Stimulated activated naive CD8-positive, alpha-beta T cell treated with anti-CD3 and anti-CD28 coated beads, Interleukin-15, amount 100 ng/mL, for 72 hours (primary cell): Measurements from ENCODE around the gene CHAD.
"Not testable (repeated sequence)": the region's sequence is repeated elsewhere in the genome, so short reads cannot be mapped to it uniquely, and the experiment has no call there.

Experiments
- ATAC-seq: fragments of 150-1000 bp; cut with Tn5 transposase; 2 replicates; pipeline ENCODE4 v1.10.0; 2021; ENCODE audit warnings: mild to moderate bottlenecking, moderate library complexity
- DNase-seq, 2 donors: peaks; one replicate each; pipeline ENCODE4 v3.0.0; 2021 to 2022
- H3K27ac Mint-ChIP-seq, 2 donors: one replicate each; pipeline ENCODE4 v1.8.0; 2022; ENCODE audit warnings: mild to moderate bottlenecking in 2 of 2, mixed read lengths in 2 of 2, moderate library complexity in 2 of 2
- H3K27me3 Mint-ChIP-seq: one replicate; pipeline ENCODE4 v1.8.0; 2022; ENCODE audit warnings: mixed read lengths
- H3K4me1 Mint-ChIP-seq: one replicate; pipeline ENCODE4 v1.8.0; 2022; ENCODE audit warnings: mild to moderate bottlenecking, mixed read lengths
- H3K4me3 Mint-ChIP-seq, 2 donors: one replicate each; pipeline ENCODE4 v1.8.0; 2022; ENCODE audit warnings: mild to moderate bottlenecking in 2 of 2, mixed read lengths in 2 of 2, moderate library complexity in 1 of 2
- H3K9me3 Mint-ChIP-seq, 2 donors: one replicate each; pipeline ENCODE4 v1.8.0; 2022; ENCODE audit warnings: mixed read lengths in 2 of 2

Gene CHAD

DNA sequence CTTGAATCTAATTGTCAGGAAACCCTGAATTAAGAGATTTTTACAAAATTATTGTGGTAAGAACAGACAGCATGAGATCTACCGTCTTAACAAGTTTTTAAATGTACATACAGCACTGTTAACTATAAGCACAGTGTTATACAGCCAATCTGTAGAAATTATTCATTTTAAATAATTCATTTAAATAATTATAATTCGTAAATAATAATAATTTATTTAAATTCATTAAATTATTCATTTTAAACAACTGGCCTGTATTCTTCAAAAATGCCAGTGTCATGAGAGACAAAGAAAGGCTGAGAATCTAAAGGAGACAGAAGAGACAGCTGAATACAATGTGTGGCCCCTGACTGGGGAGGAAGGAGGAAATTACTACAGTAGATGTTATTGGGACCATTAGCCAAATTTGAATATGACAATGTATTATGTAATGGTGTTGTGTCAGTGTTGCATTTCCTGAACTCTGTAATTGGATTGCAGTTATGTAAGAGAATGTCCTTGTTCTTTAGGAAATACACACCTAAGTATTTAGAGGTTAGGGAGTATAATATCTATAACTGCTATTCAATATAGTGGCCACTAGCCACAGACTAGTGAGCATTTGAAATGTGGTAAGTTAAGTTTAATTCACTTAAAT is 12.3 kb upstream of the CHAD start:
- DNase-seq = no peak
- Mint-ChIP-seq H3K9me3 (no peaks in the 10 kb centered on the region), H3K4me1 (peaks cover 38% of the 10 kb centered on the region), H3K27ac (no peak overlapping the region), H3K27me3 (no peaks in the 10 kb centered on the region), H3K4me3 (no peak overlapping the region)
- no peak for ATAC-seq

DNA sequence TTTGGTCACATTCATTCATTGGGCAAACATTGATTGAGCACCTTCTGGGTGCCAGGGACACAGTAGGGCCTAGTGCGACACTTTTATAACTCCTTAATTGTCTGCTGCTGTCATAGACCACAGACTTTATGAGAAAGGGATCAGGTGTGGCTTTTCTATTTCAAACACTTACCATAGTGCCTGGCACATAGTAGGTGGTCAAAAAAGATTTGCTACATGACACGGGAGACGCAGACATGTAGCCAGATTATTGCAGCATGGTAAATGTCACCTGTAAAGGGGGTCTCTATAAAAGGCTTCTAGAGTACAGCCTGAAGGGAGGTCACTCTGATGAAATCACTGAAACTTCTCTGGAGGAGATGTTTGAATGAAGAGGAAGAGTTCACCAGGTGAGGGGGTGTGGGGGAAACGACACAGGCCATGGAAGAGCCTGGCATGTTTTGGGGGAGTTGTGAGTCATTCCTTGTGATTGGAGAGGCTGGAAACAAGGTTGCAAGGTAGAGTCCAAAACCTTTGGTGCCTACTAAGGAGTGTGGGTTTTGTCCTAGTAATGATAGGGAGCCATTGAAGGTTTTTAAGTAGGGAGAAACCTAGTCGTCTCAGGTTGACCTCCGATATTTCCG is 11.6 kb upstream of the CHAD start:
- H3K27ac Mint-ChIP-seq = no peak overlapping the region

GRCh38 chr17:50479522-50480141 is 11.0 kb upstream of the CHAD start:
- peak overlapping the region; percentile 75 to 93 for H3K27ac Mint-ChIP-seq
- ATAC-seq = peak; percentile 52
- no peaks in the 10 kb centered on the region for H3K27me3 Mint-ChIP-seq
- H3K9me3 Mint-ChIP-seq = no peaks in the 10 kb centered on the region
- H3K4me1 Mint-ChIP-seq = peaks cover 38% of the 10 kb centered on the region
- DNase-seq = peak; percentile 68 to 69
- H3K4me3 Mint-ChIP-seq = peak overlapping the region; percentile 86 to 89

More for the DNA sequence above, 11.6 kb upstream of the CHAD start:
- Mint-ChIP-seq H3K4me1 (peaks cover 38% of the 10 kb centered on the region), H3K9me3 (no peaks in the 10 kb centered on the region), H3K27me3 (no peaks in the 10 kb centered on the region), H3K4me3 (peak overlapping the region; percentile 86 to 89)
- DNase-seq (no peak), ATAC-seq (no peak)

DNA sequence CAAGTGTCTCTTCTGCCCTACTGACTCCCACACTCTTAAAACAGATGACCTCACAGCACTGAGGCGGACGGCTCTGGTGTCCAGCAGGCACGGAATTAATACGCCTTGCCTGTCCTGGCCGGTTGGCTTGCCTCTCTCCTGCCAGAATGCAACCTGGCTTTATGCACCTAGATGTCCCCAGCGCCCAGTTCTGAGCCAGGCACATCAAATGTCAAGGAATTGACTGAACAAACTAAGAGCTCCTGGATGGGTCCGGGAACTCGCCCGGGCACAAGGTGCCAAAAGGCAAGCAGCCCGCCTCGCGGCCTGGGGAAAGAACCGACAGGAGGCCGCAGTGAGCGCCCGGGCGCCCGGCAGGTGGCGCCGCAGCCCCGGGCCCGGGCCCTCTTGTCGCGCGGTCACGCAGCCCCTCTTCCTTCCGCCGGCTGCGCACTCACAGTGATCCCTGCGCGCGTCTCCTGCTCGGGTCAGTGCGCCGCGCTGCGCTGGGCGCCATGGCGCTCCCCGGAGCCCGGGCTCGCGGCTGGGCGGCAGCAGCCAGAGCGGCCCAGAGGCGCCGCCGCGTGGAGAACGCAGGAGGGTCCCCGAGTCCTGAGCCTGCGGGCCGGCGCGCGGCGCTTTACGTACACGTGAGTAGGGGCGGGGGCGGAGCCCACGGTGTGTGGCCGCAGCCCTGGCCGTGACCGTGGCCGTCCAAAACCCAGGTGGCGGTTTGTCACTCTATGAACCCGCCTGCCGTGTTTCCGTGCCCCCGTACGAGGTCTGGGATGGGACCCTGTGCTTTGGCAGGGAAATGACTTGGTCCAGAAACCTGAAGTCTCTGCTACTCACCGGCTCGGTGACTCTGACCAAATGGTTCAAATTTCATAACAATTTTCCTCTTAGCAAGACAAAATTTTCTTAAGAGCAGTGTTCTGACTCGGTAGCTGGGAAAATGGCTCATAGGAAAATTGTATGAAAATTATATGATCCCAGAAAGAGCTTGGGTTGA is 10.0 kb upstream of the CHAD start, which contains the start of gene RSAD1:
Gene RSAD1 (plus strand): TSS at position 470 of the 991 bp plus-strand sequence. CDS start 25 bp downstream, at position 495.
- Mint-ChIP-seq H3K27ac (peak within 1 kb of the TSS; percentile 96 to 97), H3K4me1 (peaks cover 38% of the 10 kb centered on the region), H3K9me3 (no peaks in the 10 kb centered on the region), H3K27me3 (no peaks in the 10 kb centered on the region), H3K4me3 (peak within 1 kb of the TSS; percentile 86 to 89)
- ATAC-seq (peak; percentile 96), DNase-seq (peak; percentile 90 to 92)

- peak overlapping the region; percentile 96 to 97 for H3K27ac Mint-ChIP-seq
These were observed 9.3 kb upstream of the CHAD start for GRCh38 chr17:50477976-50478375.

GRCh38 chr17:50476545-50477315 is 8.1 kb upstream of the CHAD start:
- H3K27ac Mint-ChIP-seq = no peak overlapping the region
- H3K4me3 Mint-ChIP-seq = no peak overlapping the region
- no peak for ATAC-seq
- no peaks in the 10 kb centered on the region for H3K9me3 Mint-ChIP-seq
- DNase-seq = no peak
- H3K27me3 Mint-ChIP-seq = no peaks in the 10 kb centered on the region
- peaks cover 27% of the 10 kb centered on the region for H3K4me1 Mint-ChIP-seq

More at GRCh38 chr17:50477976-50478375, 9.3 kb upstream of the CHAD start:
- Mint-ChIP-seq H3K4me1 (peaks cover 38% of the 10 kb centered on the region), H3K27me3 (no peaks in the 10 kb centered on the region), H3K4me3 (peak overlapping the region; percentile 72 to 89), H3K9me3 (no peaks in the 10 kb centered on the region)
- no peak for DNase-seq
- ATAC-seq = no peak

DNA sequence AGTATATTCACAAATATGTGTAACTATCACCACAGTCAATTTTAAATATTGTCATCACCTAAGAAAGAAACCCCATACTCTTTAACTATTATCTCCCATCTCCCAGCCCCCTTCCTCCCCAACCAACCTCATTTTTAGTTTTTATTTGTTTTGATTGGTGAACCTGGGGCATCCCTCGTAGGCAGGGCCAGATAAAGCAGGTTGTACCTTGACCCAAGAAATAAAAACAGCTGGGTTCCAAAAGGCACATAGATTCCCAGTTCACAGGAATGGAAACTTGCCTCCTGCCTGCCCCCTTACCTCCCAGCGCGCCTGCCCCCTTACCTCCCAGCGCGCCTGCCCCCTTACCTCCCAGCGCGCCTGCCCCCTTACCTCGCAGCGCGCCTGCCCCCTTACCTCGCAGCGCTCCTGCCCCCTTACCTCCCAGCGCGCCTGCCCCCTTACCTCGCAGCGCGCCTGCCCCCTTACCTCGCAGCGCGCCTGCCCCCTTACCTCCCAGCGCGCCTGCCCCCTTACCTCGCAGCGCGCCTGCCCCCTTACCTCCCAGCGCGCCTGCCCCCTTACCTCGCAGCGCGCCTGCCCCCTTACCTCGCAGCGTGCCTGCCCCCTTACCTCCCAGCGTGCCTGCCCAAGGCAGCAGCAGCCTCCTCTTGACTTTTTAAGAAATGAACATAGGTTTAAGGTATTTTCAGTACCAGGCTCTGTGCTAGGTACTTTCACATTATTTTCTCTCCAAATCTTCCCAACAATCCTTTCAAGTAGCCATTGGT is 7.3 kb upstream of the CHAD start:
- not testable (repeated sequence) for H3K9me3 Mint-ChIP-seq, H3K27me3 Mint-ChIP-seq, H3K4me3 Mint-ChIP-seq, H3K27ac Mint-ChIP-seq, DNase-seq, ATAC-seq
- peaks cover 31% of the 10 kb centered on the region for H3K4me1 Mint-ChIP-seq

GRCh38 chr17:50475362-50475761 is 6.7 kb upstream of the CHAD start:
- no peak overlapping the region for H3K27ac Mint-ChIP-seq
- peaks cover 28% of the 10 kb centered on the region for H3K4me1 Mint-ChIP-seq
- peaks cover 9% of the 10 kb centered on the region for H3K27me3 Mint-ChIP-seq
- DNase-seq (no peak), ATAC-seq (no peak)
- no peaks in the 10 kb centered on the region for H3K9me3 Mint-ChIP-seq
- no peak overlapping the region for H3K4me3 Mint-ChIP-seq

DNA sequence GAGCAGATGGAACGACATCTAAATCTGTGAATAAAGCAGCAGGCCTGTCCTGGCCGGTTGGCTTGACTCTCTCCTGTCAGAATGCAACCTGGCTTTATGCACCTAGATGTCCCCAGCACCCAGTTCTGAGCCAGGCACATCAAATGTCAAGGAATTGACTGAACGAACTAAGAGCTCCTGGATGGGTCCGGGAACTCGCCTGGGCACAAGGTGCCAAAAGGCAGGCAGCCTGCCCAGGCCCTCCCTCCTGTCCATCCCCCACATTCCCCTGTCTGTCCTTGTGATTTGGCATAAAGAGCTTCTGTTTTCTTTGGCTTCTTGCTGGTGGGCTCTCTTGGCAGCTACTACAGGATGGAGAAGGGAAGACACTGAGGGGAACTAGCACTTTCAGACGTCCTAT is 5.8 kb upstream of the CHAD start:
- no peak overlapping the region for H3K27ac Mint-ChIP-seq
- no peak for ATAC-seq

DNA sequence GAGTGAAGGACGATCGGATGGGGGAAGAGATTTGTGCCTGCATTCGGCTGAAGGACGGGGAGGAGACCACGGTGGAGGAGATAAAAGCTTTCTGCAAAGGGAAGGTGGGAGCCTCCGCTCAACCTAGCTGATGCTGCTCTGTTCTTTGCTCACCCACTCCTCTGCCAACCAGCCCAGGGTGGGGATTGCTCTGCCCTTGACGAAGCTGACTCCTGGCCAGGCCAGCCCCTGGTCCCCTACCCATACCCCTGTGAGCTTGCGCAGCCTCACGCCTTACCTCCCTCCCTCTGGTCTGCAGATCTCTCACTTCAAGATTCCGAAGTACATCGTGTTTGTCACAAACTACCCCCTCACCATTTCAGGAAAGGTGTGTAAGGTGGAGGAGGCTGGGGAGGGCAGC is 5.2 kb upstream of the CHAD start:
- peaks cover 22% of the 10 kb centered on the region for H3K27me3 Mint-ChIP-seq
- DNase-seq = no peak
- H3K9me3 Mint-ChIP-seq = no peaks in the 10 kb centered on the region
- no peak overlapping the region for H3K27ac Mint-ChIP-seq
- no peak overlapping the region for H3K4me3 Mint-ChIP-seq
- no peak for ATAC-seq
- H3K4me1 Mint-ChIP-seq = peaks cover 23% of the 10 kb centered on the region

More for the DNA sequence above, 5.8 kb upstream of the CHAD start:
- H3K9me3 Mint-ChIP-seq = no peaks in the 10 kb centered on the region
- no peak for DNase-seq
- H3K4me1 Mint-ChIP-seq = peaks cover 23% of the 10 kb centered on the region
- peaks cover 17% of the 10 kb centered on the region for H3K27me3 Mint-ChIP-seq
- no peak overlapping the region for H3K4me3 Mint-ChIP-seq

DNA sequence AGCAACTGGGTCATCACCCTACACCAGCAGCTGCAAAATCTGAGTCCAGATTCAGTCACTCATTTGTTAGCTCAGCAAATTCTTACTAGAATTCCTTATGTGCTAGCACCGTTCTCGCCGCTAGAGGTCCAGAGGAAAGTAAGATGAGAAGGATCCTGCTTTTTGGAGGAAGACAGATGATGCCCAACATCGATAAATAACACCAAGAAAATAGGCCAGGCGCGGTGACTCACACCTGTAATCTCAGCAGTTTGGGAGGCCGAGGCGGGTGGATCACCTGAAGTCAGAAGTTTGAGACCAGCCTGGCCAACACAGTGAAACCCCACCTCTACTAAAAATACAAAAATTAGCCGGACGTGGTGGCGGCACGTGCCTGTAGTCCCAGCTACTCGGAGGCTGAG is 4.1 kb upstream of the CHAD start:
- Mint-ChIP-seq H3K27me3 (peaks cover 31% of the 10 kb centered on the region), H3K4me1 (peaks cover 21% of the 10 kb centered on the region)
- H3K9me3 Mint-ChIP-seq, H3K27ac Mint-ChIP-seq, DNase-seq, ATAC-seq, H3K4me3 Mint-ChIP-seq: not testable (repeated sequence)

GRCh38 chr17:50472286-50472685 is 3.6 kb upstream of the CHAD start:
- ATAC-seq (no peak), DNase-seq (no peak)
- H3K27me3 Mint-ChIP-seq = peaks cover 36% of the 10 kb centered on the region
- no peaks in the 10 kb centered on the region for H3K9me3 Mint-ChIP-seq
- H3K4me3 Mint-ChIP-seq = no peak overlapping the region
- H3K4me1 Mint-ChIP-seq = peaks cover 20% of the 10 kb centered on the region
- no peak overlapping the region for H3K27ac Mint-ChIP-seq

DNA sequence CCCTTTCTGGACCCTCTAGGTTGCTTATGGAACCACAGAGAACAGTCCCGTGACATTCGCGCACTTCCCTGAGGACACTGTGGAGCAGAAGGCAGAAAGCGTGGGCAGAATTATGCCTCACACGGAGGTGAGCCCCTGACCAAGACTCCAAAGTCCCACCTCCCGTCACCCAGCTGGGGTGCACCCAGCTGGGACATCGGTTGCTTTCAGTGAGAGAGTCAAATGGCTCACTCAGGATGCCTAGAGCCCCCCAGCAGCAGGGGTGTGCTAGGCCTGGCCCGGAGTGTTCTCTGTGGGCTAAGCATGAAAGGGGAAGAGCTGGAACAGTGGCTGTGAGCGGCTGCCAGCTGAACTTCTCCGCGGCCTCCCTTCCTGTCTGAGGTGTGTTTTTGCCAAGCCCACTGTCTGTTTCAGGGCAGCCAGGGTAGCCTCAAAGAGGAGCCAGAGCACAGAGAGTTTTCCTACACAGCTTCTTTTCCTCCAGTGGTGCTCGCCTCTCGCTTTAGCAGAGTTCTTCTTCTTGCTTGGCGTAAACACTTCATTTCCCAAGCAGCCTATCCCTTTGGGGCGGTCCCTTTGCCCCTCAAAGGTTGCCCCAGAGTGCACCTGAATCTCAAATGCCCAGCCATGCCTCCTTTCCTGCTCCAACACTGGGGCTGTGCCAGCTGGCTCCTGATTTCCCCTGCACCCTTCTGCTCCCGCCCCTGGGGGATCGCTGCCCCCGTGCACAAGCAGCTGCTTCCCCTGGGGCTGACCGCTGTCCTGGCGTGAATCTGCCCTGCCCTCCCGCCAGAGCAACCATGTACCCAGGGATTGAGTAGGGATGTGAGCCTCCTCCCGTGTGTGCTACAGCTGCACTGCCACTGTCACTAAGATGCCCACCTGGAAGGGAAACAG is 2.6 kb upstream of the CHAD start:
- ATAC-seq (peak; percentile 31), DNase-seq (no peak)
- peaks cover 20% of the 10 kb centered on the region for H3K4me1 Mint-ChIP-seq
- H3K9me3 Mint-ChIP-seq = no peaks in the 10 kb centered on the region
- no peak overlapping the region for H3K27ac Mint-ChIP-seq
- no peak overlapping the region for H3K4me3 Mint-ChIP-seq
- peaks cover 46% of the 10 kb centered on the region for H3K27me3 Mint-ChIP-seq
